K562 (cell line): ENCODE data around the gene ALG14. TPM values are rescaled to one million over a fixed set of nuclear protein-coding genes. Genes with fewer than 3 reads are reported as not detected.

Source experiments
- E2F5 ChIP-seq: sonication (generic); formaldehyde crosslinking; IDR thresholded peaks from 2 replicates; pipeline ENCODE4 v1.8.0; 2022; ENCODE audit warnings: mild to moderate bottlenecking, missing genetic modification reagents
- FUS ChIP-seq: fragments of 200-400 bp; formaldehyde crosslinking; optimal IDR thresholded peaks from 2 replicates; pipeline ENCODE3; 2017; ENCODE audit warnings: low read depth, low read length
- GTF3C2 ChIP-seq: IDR thresholded peaks from 3 replicates; pipeline ENCODE4 v1.6.1; 2011; ENCODE audit warnings: borderline replicate concordance, mild to moderate bottlenecking, moderate library complexity; ENCODE audit not compliant: insufficient read length; ENCODE audit errors: extremely low read depth
- IRF1 ChIP-seq: sonication (generic); formaldehyde crosslinking; IDR thresholded peaks from 2 replicates; pipeline ENCODE4 v1.8.0; 2022; ENCODE audit warnings: missing genetic modification reagents, mild to moderate bottlenecking, borderline replicate concordance
- JUN ChIP-seq, 2 experiments: sonication (generic) in 1 of 2; formaldehyde crosslinking in 1 of 2; IDR thresholded peaks; 2 replicates each; pipeline versions ENCODE4 v1.6.1 to v1.8.0; 2012 to 2022; ENCODE audit warnings: borderline replicate concordance in 2 of 2, mild to moderate bottlenecking in 2 of 2, improper control_type of control experiment in 1 of 2, low read depth in 1 of 2, low read length in 1 of 2, missing genetic modification reagents in 1 of 2
- MAFG ChIP-seq: fragments of 450-650 bp; conservative IDR thresholded peaks from 2 replicates; pipeline ENCODE4 v1.6.1; 2016; ENCODE audit warnings: missing genetic modification characterization, missing compliant biosample characterization
- NR4A1 ChIP-seq, 2 experiments: fragments of 250-450 bp in 1 of 2; fragments of 450-650 bp in 1 of 2; sonication (Bioruptor Pico) in 1 of 2; IDR thresholded peaks; 2 replicates each; pipeline versions ENCODE4 v1.4.0 to v1.6.1; 2016 to 2020; ENCODE audit warnings: mild to moderate bottlenecking in 2 of 2, missing compliant biosample characterization in 1 of 2, missing genetic modification characterization in 1 of 2, moderate library complexity in 1 of 2
- PHF8 ChIP-seq: fragments of 200-600 bp; sonication (generic); IDR thresholded peaks from 2 replicates; pipeline ENCODE4 v1.6.1; 2012; ENCODE audit warnings: mixed run types, mild to moderate bottlenecking, inconsistent platforms, low read length, moderate library complexity, borderline replicate concordance
- POLR2AphosphoS2 ChIP-seq: IDR thresholded peaks from 2 replicates; pipeline ENCODE4 v1.6.1; 2012; ENCODE audit warnings: low read length, improper control_type of control experiment
- PTBP1 ChIP-seq: fragments of 200-400 bp; formaldehyde crosslinking; IDR thresholded peaks from 2 replicates; pipeline ENCODE4 v1.6.1; 2017; ENCODE audit warnings: low read depth, low read length
- SAFB2 ChIP-seq: fragments of 200-400 bp; formaldehyde crosslinking; IDR thresholded peaks from 2 replicates; pipeline ENCODE4 v1.6.1; 2018; ENCODE audit warnings: borderline replicate concordance, low read length, low read depth, moderate library complexity; ENCODE audit not compliant: severe bottlenecking
- SRSF1 ChIP-seq: fragments of 200-400 bp; formaldehyde crosslinking; IDR thresholded peaks from 2 replicates; pipeline ENCODE4 v1.6.1; 2017; ENCODE audit warnings: mild to moderate bottlenecking, low read depth, low read length, moderate library complexity
- TAL1 ChIP-seq: fragments of 450-650 bp; IDR thresholded peaks from 2 replicates; pipeline ENCODE4 v1.6.1; 2016; ENCODE audit warnings: mild to moderate bottlenecking
- TCF3 ChIP-seq: sonication (generic); formaldehyde crosslinking; IDR thresholded peaks from 2 replicates; pipeline ENCODE4 v1.4.0; 2020; ENCODE audit warnings: mild to moderate bottlenecking, missing genetic modification reagents
- TCFL5 ChIP-seq: fragments of 250-450 bp; sonication (Bioruptor Pico); conservative IDR thresholded peaks from 2 replicates; pipeline ENCODE4 v1.6.1; 2021; ENCODE audit warnings: mild to moderate bottlenecking, moderate library complexity, matching md5 sums
- ZNF239 ChIP-seq: fragments of 250-450 bp; sonication (Bioruptor Pico); IDR thresholded peaks from 2 replicates; pipeline ENCODE4 v1.4.0; 2020; ENCODE audit warnings: mild to moderate bottlenecking
- ZNF280A ChIP-seq: fragments of 450-650 bp; IDR thresholded peaks from 2 replicates; pipeline ENCODE4 v1.6.1; 2018; ENCODE audit warnings: mild to moderate bottlenecking, low read depth; ENCODE audit not compliant: partially characterized antibody
- ZNF311 ChIP-seq: fragments of 250-450 bp; sonication (Bioruptor Pico); IDR thresholded peaks from 2 replicates; pipeline ENCODE4 v1.4.0; 2020; ENCODE audit warnings: mild to moderate bottlenecking, moderate library complexity
- ZNF408 ChIP-seq: fragments of 250-450 bp; sonication (Bioruptor Pico); IDR thresholded peaks from 2 replicates; pipeline ENCODE4 v1.4.0; 2020; ENCODE audit warnings: low read depth, mild to moderate bottlenecking, moderate library complexity
- ZNF57 ChIP-seq: fragments of 450-650 bp; formaldehyde crosslinking; IDR thresholded peaks from 2 replicates; pipeline ENCODE4 v1.4.0; 2020; ENCODE audit warnings: mild to moderate bottlenecking, moderate library complexity
- polyA plus RNA-seq, 8 experiments: library from polyadenylated mRNA; depleted of rRNA in 4 of 8; stranded (reverse) in 5 of 8; unstranded in 3 of 8; fragments of >200 nt; fragmentation: Nextera tagmentation in 2 of 8; fragmentation: Illumina TruSeq in 1 of 8; extraction: Ambion mirVana in 2 of 8; extraction: Trizol in 1 of 8; gene quantifications; 2 replicates each; pipeline versions ENCODE4 v1.2.1 to v1.2.3, GENCODE V29; 2011 to 2014; ENCODE audit warnings: inconsistent platforms in 1 of 8, missing spikeins in 1 of 8
- total RNA-seq, 7 experiments: library from RNA; depleted of rRNA in 6 of 7; stranded (reverse); fragments of >200 nt in 6 of 7; fragmentation: Illumina TruSeq in 2 of 7; extraction: Trizol in 2 of 7; gene quantifications; 2 replicates each; pipeline versions ENCODE4 v1.2.1 to v1.2.3, GENCODE V29; 2011 to 2021; ENCODE audit warnings: low replicate concordance in 1 of 7

Gene ALG14
- total and polyA plus RNA-seq, 9 of the 15 experiments (the other 6 are each of a cell fraction or from before 2014, with no cell fraction given): 2.8 to 16.2 (median 4.9) TPM

GRCh38 chr1:95116580-95117206, 43.9 kb upstream of the ALG14 start (continued):
- TF ChIP-seq ZNF280A (no peak), ZNF311 (CRISPR knock-in tag) (no peak), E2F5 (CRISPR knock-in tag) (no peak), PTBP1 (no peak), FUS (no peak), TAL1 (no peak), TCFL5 (CRISPR knock-in tag) (no peak), GTF3C2 (no peak), PHF8 (no peak), IRF1 (CRISPR knock-in tag) (no peak), ZNF57 (CRISPR knock-in tag) (no peak), ZNF408 (CRISPR knock-in tag) (no peak), POLR2AphosphoS2 (no peak), SAFB2 (no peak), NR4A1 (CRISPR knock-in tag; IDR thresholded peaks at IDR 0.05) (no peak), NR4A1 (tag; IDR thresholded peaks at IDR 0.05) (no peak), TCF3 (CRISPR knock-in tag) (no peak), ZNF239 (CRISPR knock-in tag) (no peak), SRSF1 (no peak), MAFG (tag) (no peak), JUN (IDR thresholded peaks at IDR 0.05; ENCODE audit: borderline replicate concordance, low read depth, low read length) (no peak), JUN (CRISPR knock-in tag; IDR thresholded peaks at IDR 0.05; ENCODE audit: borderline replicate concordance) (no peak)
